CD4-positive, alpha-beta T cell treated with Interleukin-10 for 1 hour (primary cell): Measurements from ENCODE around the gene CCDC85C.

Experiments
- DNase-seq: peaks from one replicate; pipeline ENCODE4 v3.0.0-alpha.2; 2020

CCDC85C gene

DNA sequence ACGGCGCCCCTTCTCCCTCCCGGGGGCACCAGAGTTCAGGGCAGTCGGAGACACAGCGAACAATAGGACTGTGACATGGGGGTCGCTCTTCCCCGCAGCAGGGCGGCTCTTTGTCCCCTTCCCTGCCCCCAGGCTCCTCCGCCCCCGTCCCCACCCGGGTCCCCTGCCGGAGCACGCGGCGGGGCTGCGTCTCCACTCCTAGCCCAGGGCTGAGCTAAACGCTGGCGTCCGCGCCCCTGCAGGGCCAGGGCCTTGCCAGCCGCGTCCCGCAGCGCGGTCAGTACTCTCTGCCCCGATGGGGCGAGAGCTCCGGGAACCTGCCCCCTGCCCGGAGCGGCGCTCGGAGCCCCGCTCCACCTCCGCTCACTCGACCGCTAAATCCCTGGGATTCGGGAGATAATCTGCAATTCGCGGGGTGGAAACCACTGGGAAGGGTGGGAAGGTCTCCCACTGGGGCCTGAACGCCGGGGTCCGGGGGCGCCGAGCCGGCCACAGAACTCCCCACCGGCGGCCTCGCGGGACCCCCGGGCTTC is 825 bp upstream of the CCDC85C start:
- no peak for DNase-seq

- DNase-seq = peak; percentile 97
Measured at GRCh38 chr14:99604278-99604765, 315 bp upstream of the CCDC85C start.

DNA sequence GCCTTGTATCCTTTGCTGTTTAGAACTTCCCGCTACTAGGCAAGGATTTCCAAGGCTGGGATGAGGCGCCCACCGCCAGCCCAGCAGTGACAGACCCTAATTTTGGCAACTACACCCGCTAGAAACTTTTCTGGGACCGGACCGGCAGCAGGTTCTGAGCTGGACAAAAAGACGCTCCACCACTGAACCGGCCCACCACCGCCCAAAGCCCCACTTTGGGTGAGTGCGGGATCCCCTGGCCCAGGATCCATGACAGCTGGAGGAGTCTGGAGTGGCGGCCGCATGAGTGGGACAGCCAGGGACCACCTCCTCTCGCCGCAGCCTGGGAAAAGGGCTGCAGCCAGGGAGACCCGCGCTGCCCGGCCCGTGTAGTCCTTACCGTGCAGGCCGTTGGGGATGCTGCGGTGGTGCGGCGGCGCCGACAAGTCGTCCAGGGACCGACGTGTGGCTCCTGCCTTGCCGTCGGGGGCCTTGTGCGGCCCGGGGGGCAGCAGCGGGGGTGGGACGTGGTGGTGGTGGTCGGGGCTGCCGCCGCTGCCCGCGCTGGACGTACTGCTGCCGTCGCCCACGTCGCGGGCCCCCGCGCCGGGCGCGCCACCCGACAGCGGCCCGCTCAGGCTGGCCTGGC is 1.1 kb downstream of the CCDC85C start:
- DNase-seq = no peak

- DNase-seq = no peak
Measured at GRCh38 chr14:99602054-99602787, 1.8 kb downstream of the CCDC85C start.

DNA sequence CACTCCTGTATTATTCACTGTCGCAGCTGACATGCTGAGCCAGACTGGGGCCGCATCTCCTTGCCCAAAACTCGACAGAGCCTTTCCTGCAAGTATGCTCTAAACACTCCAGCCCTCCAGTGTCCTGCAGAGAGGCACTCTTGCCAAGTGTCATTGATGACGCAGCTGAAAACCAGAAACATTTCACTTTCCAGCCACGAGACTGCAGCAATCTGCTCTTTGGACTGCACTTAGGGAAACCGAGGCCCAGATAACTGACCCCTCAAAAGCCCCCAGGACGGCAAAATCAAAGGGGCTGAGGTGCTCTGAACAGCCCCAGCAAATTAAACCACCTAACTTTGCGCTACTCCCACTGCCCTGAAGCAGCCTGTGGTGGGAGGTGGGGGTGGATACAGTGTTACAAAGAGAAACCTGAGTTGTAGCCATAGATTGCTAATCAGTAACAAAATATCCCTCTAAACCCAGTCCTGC is 2.6 kb downstream of the CCDC85C start:
- no peak for DNase-seq

GRCh38 chr14:99600232-99600888 is 3.6 kb downstream of the CCDC85C start:
- DNase-seq = no peak

DNA sequence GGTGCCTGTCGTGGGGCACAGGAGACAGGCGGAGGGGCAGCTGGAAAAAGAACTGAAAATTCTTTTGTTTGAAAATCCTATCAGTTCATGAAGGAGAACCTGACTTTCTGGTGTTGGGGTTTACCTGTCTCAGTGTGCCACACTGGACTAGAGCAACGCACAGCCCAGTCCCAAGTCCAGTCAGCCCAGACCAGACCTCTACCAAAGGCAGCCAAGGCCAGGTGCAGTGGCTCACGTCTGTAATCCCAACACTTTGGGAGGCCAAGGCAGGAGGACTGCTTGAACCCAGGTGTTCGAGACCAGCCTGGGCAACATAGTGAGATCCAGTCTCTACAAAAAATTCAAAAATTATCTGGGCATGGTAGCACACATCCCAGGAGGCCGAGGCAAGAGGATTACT is 4.6 kb downstream of the CCDC85C start:
- DNase-seq = no peak

GRCh38 chr14:99598774-99599173 is 5.2 kb downstream of the CCDC85C start:
- no peak for DNase-seq

DNA sequence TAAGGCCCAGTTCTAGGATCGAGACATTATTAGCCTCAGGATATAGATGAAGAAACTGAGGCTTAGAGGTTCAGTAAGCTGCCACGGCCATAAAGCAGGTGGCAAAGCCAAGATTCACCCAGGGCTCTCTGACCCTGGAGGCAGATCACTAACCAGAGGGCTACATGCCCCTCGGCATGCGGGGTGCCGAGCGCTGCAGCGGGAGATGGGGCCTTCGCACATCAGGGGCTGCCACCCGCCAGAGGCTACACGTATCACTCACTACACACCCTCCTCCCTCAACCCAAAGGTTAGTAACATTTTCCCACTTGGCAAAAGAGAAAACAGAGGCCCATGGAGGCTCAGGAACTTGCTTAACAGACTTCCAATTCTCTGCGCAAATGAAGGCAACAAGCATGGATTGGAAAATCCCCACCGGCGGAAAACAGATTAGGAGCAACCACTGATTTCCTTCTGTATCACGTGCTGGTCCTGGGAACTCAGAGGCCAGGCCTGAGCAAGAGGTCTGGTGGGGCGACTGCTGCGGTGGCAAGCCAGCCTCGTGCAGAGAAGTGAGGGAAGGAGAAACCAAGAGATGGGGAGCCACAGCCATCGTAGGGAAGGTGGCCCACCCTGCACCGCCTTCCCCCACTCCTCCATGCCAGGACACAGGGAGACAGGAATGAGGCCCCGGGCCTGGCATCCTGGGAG is 6.0 kb downstream of the CCDC85C start:
- DNase-seq = no peak

GRCh38 chr14:99596772-99597171 is 7.2 kb downstream of the CCDC85C start:
- no peak for DNase-seq

- no peak for DNase-seq
Measured at GRCh38 chr14:99596071-99596627, 7.9 kb downstream of the CCDC85C start.

GRCh38 chr14:99595524-99595923 is 8.5 kb downstream of the CCDC85C start:
- DNase-seq = no peak

GRCh38 chr14:99595034-99595433 is 9.0 kb downstream of the CCDC85C start:
- DNase-seq = peak; percentile 56

DNA sequence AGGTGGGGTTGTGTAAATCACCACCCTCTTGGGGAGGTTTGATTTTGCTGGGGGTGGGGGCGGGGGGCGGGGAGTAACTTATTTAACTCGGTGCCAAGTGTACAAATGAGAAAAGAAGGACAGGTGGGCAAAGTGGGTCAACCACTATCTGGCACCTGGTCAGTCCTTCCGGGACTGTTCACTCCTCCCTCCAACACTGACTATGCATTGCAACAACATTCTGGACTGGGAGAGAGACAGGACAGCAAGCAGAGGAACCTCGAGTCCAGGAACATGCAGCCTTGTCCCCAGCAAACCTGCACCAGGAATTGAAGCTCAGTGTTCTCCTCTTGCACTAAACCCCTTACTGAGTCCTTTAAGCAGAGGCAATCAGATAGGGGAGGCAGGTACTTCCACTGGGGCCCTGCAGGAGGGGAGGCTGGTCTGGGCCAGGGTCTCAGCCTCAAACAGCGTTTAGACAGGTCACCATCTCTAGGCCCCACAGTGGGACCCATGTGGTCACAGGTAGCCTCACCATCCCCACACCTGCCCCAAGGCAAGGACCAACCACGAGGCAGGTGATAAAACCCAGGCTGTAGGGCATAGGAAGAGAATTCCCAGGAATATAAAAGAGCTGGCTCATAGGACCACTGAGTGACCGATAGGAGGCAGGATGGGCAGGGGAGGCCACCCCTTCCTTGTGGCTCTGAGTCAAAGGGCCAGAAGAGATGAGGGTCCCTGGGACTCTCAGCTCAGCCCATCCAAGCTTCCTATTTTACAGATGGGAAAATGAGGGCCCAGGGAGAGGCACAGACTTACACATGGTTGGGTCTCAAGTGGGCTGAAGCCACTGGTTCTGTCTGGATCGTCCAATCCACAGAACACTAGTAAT is 9.8 kb downstream of the CCDC85C start:
- no peak for DNase-seq

- no peak for DNase-seq
Measured at GRCh38 chr14:99592933-99593753, 10.9 kb downstream of the CCDC85C start.

GRCh38 chr14:99592394-99592793 is 11.6 kb downstream of the CCDC85C start:
- no peak for DNase-seq

DNA sequence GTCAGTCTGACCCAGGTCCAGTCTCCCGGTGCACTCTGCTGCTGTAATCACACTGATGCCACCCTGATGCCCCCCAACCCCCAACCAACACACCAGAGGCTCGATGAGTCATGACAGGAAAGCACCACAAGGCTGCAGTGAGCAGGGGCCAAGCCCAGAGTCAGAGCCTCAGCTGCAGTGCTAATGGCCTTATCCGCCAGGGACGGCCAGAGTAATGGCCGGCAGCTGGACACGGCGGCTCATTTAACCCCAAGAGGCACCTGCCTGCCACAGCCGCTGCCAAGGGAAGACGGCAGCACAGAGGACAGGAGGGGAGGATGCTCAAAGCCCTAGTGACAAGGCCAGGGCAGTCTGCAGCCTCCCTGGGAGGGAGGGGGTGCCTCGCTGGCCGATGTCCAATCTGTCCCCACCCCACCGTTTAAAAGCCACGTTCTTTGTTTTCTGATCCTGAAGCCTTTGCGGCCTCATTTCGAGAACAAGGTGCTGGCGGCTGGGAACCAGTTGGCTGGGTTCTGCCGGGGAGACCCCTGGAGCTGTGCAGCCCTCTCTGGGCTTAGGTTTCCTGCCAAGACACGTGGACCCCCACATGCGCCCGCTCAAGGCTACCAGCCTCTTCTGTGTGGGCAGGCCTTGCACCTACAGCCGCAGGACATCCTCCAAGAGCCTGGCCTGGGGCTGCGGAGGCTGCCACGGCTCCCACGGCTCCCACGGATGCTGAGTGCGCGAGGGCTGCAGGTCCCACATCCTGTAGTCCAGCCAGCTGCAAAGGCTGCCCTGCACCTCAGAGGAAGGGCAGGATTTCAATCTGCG is 13.1 kb downstream of the CCDC85C start:
- DNase-seq = no peak

DNA sequence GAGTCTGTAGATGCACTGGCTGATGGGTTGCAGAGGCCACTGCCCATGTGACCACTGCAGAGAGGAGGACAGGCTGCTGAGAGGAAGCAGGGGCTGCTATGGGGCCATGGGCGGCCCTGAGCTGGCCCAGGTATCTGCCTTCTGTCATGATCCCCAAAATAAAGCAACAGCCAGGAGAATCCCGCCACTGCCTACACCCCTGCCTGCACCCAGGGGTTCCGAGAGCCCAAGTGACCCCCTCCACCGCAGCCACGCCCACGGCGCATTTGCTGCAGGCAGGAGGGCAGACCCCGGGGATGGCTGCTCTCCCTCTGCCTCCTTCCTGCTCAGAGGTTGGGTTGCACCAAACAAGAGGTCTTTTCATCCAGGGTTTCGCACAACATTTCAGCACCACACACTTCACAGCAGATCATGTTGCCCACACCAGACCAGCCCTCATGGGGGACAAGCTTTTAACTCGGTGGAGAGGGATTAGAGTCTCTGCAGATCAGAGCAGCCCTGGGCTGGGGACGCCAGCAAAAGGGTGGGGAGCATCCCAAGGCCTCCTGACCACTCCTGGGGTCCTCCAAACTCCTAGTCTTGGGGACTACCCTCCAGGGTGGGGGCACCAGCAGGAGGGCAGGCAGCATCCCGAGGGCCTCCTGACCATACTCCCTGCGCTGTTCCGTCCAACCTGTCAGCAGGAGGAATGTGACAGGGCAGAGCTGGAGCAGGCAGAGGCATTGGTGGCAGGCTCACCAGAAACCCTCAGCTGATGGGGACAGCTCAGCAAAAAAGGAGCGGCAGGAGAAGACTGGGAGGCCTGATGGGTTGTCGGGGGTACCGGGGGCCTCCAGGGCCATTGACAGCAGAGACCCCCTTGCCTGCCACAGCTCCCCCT is 14.1 kb downstream of the CCDC85C start:
- DNase-seq = no peak

GRCh38 chr14:99589031-99589441 is 15.0 kb downstream of the CCDC85C start:
- no peak for DNase-seq
